Measurements from ENCODE around the gene FRMD4B. TPM values are rescaled to one million over a fixed set of nuclear protein-coding genes. Genes with fewer than 3 reads are reported as not detected.

Gene FRMD4B
- total and polyA plus RNA-seq, 2 donors from 2014 or later = 11.8 to 50.5 TPM

- intact Hi-C loops (cut with DNase I) = no loop called here
- DNase-seq = no peak
- Histone ChIP-seq H3K27ac (ENCODE audit: low read depth in 2 of 2, low read length in 2 of 2) (no peak overlapping the region), H3K4me3 (ENCODE audit: low read length in 3 of 3) (no peak overlapping the region), H3K4me1 (ENCODE audit: control insufficient read depth in 2 of 3, insufficient read depth in 2 of 3, low read depth in 1 of 3, low read length in 3 of 3) (peaks cover 0 to 7% (median 6%) of the 10 kb centered on the region in 3 donors), H3K9me3 (ENCODE audit: control insufficient read depth in 2 of 3, insufficient read depth in 1 of 3, low read length in 3 of 3) (no peaks in the 10 kb centered on the region), H3K9ac (ENCODE audit: low read length in 3 of 3) (no peak overlapping the region), H3K27me3 (ENCODE audit: control insufficient read depth, insufficient read depth, low read length) (no peaks in the 10 kb centered on the region), H3K36me3 (ENCODE audit: control insufficient read depth in 2 of 3, insufficient read depth in 3 of 3, low read length in 3 of 3) (no peaks in the 10 kb centered on the region)
- TF ChIP-seq CTCF (IDR thresholded peaks at IDR 0.05; ENCODE audit: borderline replicate concordance, extremely low read depth, insufficient read depth) = no peak
- FAIRE-seq = no peak
Observed at GRCh38 chr3:69329892-69330291, 56.0 kb downstream of the FRMD4B start.

- TF ChIP-seq CTCF (IDR thresholded peaks at IDR 0.05; ENCODE audit: borderline replicate concordance, extremely low read depth, insufficient read depth) = no peak
- intact Hi-C loops (cut with DNase I) = no loop called here
- no peaks in the 10 kb centered on the region for H3K36me3 ChIP-seq (ENCODE audit: control insufficient read depth in 2 of 3, insufficient read depth in 3 of 3, low read length in 3 of 3)
- no peak overlapping the region for H3K4me3 ChIP-seq (ENCODE audit: low read length in 3 of 3)
- H3K9ac ChIP-seq (ENCODE audit: low read length in 3 of 3) = no peak overlapping the region
- FAIRE-seq (no peak), DNase-seq (no peak)
- H3K27me3 ChIP-seq (ENCODE audit: control insufficient read depth, insufficient read depth, low read length) = no peaks in the 10 kb centered on the region
- no peak overlapping the region for H3K27ac ChIP-seq (ENCODE audit: low read depth in 2 of 2, low read length in 2 of 2)
- peaks cover 0 to 7% (median 6%) of the 10 kb centered on the region in 3 donors for H3K4me1 ChIP-seq (ENCODE audit: control insufficient read depth in 2 of 3, insufficient read depth in 2 of 3, low read depth in 1 of 3, low read length in 3 of 3)
- H3K9me3 ChIP-seq (ENCODE audit: control insufficient read depth in 2 of 3, insufficient read depth in 1 of 3, low read length in 3 of 3) = no peaks in the 10 kb centered on the region
Observed at GRCh38 chr3:69328963-69329302, 57.0 kb downstream of the FRMD4B start.

- H3K4me3 ChIP-seq (ENCODE audit: low read length in 3 of 3) = no peak overlapping the region
- H3K4me1 ChIP-seq (ENCODE audit: control insufficient read depth in 2 of 3, insufficient read depth in 2 of 3, low read depth in 1 of 3, low read length in 3 of 3) = peaks cover 0 to 7% (median 6%) of the 10 kb centered on the region in 3 donors
- TF ChIP-seq CTCF (IDR thresholded peaks at IDR 0.05; ENCODE audit: borderline replicate concordance, extremely low read depth, insufficient read depth) = no peak
- intact Hi-C loops (cut with DNase I) = no loop called here
- DNase-seq (no peak), FAIRE-seq (no peak)
- H3K36me3 ChIP-seq (ENCODE audit: control insufficient read depth in 2 of 3, insufficient read depth in 3 of 3, low read length in 3 of 3) = no peaks in the 10 kb centered on the region
- H3K9me3 ChIP-seq (ENCODE audit: control insufficient read depth in 2 of 3, insufficient read depth in 1 of 3, low read length in 3 of 3) = no peaks in the 10 kb centered on the region
- no peak overlapping the region for H3K9ac ChIP-seq (ENCODE audit: low read length in 3 of 3)
- H3K27me3 ChIP-seq (ENCODE audit: control insufficient read depth, insufficient read depth, low read length) = no peaks in the 10 kb centered on the region
- H3K27ac ChIP-seq (ENCODE audit: low read depth in 2 of 2, low read length in 2 of 2) = no peak overlapping the region
Observed at GRCh38 chr3:69328103-69328962, 57.6 kb downstream of the FRMD4B start.
